GM12874 (cell line): Measurements from ENCODE around the gene ACACA.

Experiments
- CTCF ChIP-seq: IDR thresholded peaks from 2 replicates; pipeline ENCODE4 v1.5.1; 2011; ENCODE audit warnings: low read depth, mild to moderate bottlenecking, control low read depth, low read length, moderate library complexity; ENCODE audit not compliant: insufficient read depth

ACACA gene

GRCh38 chr17:37133136-37133535, 273.5 kb downstream of the ACACA start:
- no peak for TF ChIP-seq CTCF

- TF ChIP-seq CTCF = no peak
Observed at GRCh38 chr17:37131669-37132611, 274.7 kb downstream of the ACACA start.

DNA sequence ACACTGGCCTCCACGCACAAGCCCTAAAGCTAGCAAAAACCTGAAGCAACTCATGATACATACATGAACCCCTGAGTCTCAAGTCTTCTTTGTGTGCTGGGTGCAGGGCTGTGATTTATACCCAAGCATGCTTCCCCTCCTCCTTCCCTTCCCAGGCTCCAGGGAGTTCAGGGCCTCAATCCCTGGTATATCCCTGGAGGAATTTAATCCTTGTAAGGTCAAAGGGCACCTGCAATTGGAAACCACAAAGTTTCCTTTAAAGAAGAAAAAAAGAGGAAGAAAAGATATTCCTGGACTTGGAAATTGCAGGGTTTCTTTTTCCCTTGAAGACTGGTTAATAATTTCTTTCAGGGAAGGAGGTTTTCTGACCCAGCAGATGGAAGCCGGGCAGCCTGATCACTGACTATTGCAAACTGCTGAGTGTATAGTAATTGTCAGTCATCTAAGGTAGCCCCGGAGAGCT, 275.6 kb downstream of the ACACA start:
- no peak for TF ChIP-seq CTCF

DNA sequence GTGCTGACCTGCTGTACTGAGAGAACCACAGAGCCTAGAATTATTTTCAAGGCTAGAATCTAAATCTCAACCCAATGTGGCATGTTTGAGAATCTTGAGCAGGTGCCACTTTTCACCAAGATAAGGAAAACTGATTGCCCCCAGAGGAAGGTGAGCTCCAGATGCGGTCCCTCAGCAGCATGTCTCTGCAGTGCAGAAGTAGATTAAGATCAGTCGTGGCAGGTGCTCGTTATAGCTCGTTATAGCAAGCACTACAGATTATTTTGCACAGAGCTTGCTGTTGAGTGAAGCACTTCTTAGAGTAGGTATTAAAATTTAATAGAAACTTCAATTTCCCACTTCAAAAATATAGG, 281.8 kb downstream of the ACACA start:
- TF ChIP-seq CTCF = no peak

- no peak for TF ChIP-seq CTCF
Observed at GRCh38 chr17:37123941-37124820, 282.5 kb downstream of the ACACA start.

GRCh38 chr17:37123386-37123785, 283.2 kb downstream of the ACACA start:
- no peak for TF ChIP-seq CTCF

DNA sequence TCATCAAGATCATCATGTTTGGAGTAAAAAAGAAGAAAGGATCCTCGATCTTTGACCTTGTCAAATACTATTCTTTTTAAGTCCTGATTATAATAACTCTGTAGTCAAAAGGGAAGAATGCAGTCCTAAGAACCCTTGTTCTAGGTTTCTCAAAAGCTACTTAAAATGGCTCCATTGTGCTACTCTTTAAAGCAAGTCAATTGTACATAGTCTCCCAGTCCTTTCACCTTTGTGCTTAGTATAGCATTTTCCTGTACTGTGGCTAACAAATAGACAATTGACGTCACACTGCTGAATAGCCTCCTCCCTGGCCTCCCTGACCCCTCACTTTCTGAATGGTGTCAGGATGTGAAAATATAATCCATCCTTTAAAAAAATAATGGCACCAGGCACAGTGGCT, 285.0 kb downstream of the ACACA start:
- no peak for TF ChIP-seq CTCF
